SK-N-MC (cell line): ENCODE data around the gene STRIP2.

ENCODE experiments used
- EZH2 ChIP-seq: fragments of 200-600 bp; sonication (generic); IDR thresholded peaks from one replicate; pipeline ENCODE4 v1.6.1; 2017; ENCODE audit warnings: antibody characterized with exemption
- POLR2AphosphoS5 ChIP-seq: IDR thresholded peaks from 2 replicates; pipeline ENCODE4 v1.6.1; 2012; ENCODE audit warnings: mild to moderate bottlenecking, low read depth, low read length, borderline replicate concordance

DNA sequence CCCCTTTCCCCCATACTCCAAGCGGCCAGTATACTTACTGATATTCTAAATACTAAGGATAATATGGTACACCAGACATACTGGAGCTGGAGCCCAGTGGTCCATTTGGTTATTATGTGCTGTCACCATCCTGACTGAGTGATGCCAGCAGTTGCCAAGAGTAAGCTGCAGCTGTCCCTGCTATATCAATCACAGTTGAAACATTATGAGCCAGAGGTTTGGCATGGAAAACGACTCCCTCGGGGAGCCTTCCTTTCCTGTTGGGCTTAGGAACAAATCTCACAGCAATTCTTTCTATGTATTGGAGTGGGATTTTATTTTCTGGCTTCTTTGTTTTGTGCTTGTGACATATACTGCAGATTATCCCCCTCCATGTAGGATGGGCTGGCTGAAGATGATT is 32.6 kb downstream of the STRIP2 start:
- TF ChIP-seq EZH2, result no peak
- TF ChIP-seq POLR2AphosphoS5, result no peak
